ENCODE measurements around the gene MME.

DNA sequence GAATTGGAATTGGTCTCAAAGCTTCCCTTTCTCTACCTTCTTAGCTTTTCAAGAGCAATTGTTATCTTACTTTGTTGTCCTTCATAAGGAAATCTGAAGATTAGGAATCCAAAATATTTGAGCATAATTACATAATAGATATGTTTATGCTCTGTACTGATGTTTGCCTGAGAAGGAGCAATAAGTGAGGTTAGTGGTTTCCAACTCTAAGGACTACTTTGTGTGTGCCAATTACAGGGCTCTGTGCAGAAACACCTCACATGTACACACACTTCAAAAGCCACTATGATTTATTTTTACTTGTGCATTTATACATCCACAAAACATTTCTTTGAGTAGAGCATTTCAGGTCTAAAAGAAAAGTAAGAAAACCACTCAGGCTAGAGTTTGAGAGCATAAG, 49.9 kb downstream of the MME start:
- TF ChIP-seq CTCF (conservative IDR thresholded peaks at IDR 0.05 in 1 of 2, IDR thresholded peaks at IDR 0.05 in 1 of 2; ENCODE audit: low read depth in 1 of 2, low read length in 2 of 2) (no peak), EZH2 (IDR thresholded peaks at IDR 0.05; ENCODE audit: low read length, missing control alignments) (no peak)

All from fibroblast of lung (primary cell).